Smooth muscle cell (in vitro differentiated cells): ENCODE data around the gene PTMA. TPM values are rescaled to one million over a fixed set of nuclear protein-coding genes. Genes with fewer than 3 reads are reported as not detected.

Experiments
- DNase-seq: peaks from one replicate; lab custom pipeline; 2025; ENCODE audit not compliant: unreplicated experiment; lab: John Stamatoyannopoulos, UW
- H2AFZ ChIP-seq: fragments of 200-600 bp; sonication (generic); 2 replicates; pipeline ENCODE4 v1.6.0; 2016; ENCODE audit warnings: antibody characterized with exemption, low read depth, mild to moderate bottlenecking
- H3F3A ChIP-seq: fragments of 200-600 bp; sonication (generic); 2 replicates; pipeline ENCODE4 v1.6.0; 2017; ENCODE audit warnings: antibody characterized with exemption, low read depth
- H3K27ac ChIP-seq: fragments of 200-600 bp; sonication (generic); 2 replicates; pipeline ENCODE4 v1.5.1; 2016; ENCODE audit warnings: low read depth, mild to moderate bottlenecking
- H3K27me3 ChIP-seq: fragments of 200-600 bp; sonication (generic); 2 replicates; pipeline ENCODE4 v1.6.1; 2016; ENCODE audit warnings: low read depth, mild to moderate bottlenecking
- H3K36me3 ChIP-seq: fragments of 200-600 bp; sonication (generic); 2 replicates; pipeline ENCODE4 v1.5.1; 2016; ENCODE audit warnings: low read depth
- H3K4me1 ChIP-seq: fragments of 200-600 bp; sonication (generic); 2 replicates; pipeline ENCODE4 v1.5.1; 2016; ENCODE audit warnings: low read depth
- H3K4me2 ChIP-seq: fragments of 200-600 bp; sonication (generic); 2 replicates; pipeline ENCODE4 v1.6.0; 2016; ENCODE audit warnings: mild to moderate bottlenecking
- H3K4me3 ChIP-seq: fragments of 200-600 bp; sonication (generic); 2 replicates; pipeline ENCODE4 v1.5.1; 2016; ENCODE audit warnings: mild to moderate bottlenecking
- H3K79me2 ChIP-seq: fragments of 200-600 bp; sonication (generic); 2 replicates; pipeline ENCODE4 v1.6.0; 2016; ENCODE audit warnings: low read depth, mild to moderate bottlenecking
- H3K9ac ChIP-seq: fragments of 200-600 bp; sonication (generic); 2 replicates; pipeline ENCODE4 v1.6.0; 2016; ENCODE audit warnings: low read depth
- H3K9me3 ChIP-seq: fragments of 200-600 bp; sonication (generic); replicated peaks from 2 replicates; pipeline ENCODE4 v1.5.1; 2016; ENCODE audit warnings: low read depth
- H4K20me1 ChIP-seq: fragments of 200-600 bp; sonication (generic); 2 replicates; pipeline ENCODE4 v1.6.0; 2016; ENCODE audit warnings: low read depth
- CTCF ChIP-seq: fragments of 200-600 bp; sonication (generic); IDR thresholded peaks from 2 replicates; pipeline ENCODE4 v1.5.1; 2017; ENCODE audit warnings: borderline replicate concordance, mild to moderate bottlenecking, antibody characterized with exemption; ENCODE audit not compliant: insufficient read depth, poor library complexity, severe bottlenecking
- WGBS: methylation state at CpG from one replicate; pipeline ENCODE4 v1.1.7; 2016; ENCODE audit warnings: low lambda C conversion rate; 5-methylcytosine and 5-hydroxymethylcytosine counted together
- polyA plus RNA-seq: library from polyadenylated mRNA; unstranded; fragments of >200 nt; fragmentation: Nextera tagmentation; extraction: Ambion mirVana; gene quantifications from 2 replicates; pipeline ENCODE4 v1.2.1, GENCODE V29; 2016
- total RNA-seq: library from RNA; depleted of rRNA; stranded (reverse); fragments of >200 nt; gene quantifications from 2 replicates; pipeline ENCODE4 v1.2.3, GENCODE V29; 2014

The PTMA gene
- total and polyA plus RNA-seq, 2 experiments from 2014 or later, result 615 to 655 TPM

- Histone ChIP-seq H3K27ac (no peak overlapping the region), H3F3A (peaks cover 3% of the 10 kb centered on the region), H3K36me3 (no peaks in the 10 kb centered on the region), H3K9me3 (no peaks in the 10 kb centered on the region), H4K20me1 (no peaks in the 10 kb centered on the region), H3K9ac (no peak overlapping the region), H3K4me1 (peaks cover 5% of the 10 kb centered on the region), H3K27me3 (no peaks in the 10 kb centered on the region), H3K79me2 (no peaks in the 10 kb centered on the region), H2AFZ (no peak overlapping the region), H3K4me3 (no peak overlapping the region), H3K4me2 (no peak overlapping the region)
- 40% methylated on average over 14 of the region's 14 CpGs for WGBS
- no peak for DNase-seq
- TF ChIP-seq CTCF, result peak; percentile 47
These were observed 21.0 kb upstream of the PTMA start for GRCh38 chr2:231687133-231687852.

GRCh38 chr2:231687961-231688360, 20.4 kb upstream of the PTMA start:
- Histone ChIP-seq H3K4me1 (peaks cover 5% of the 10 kb centered on the region), H2AFZ (no peak overlapping the region), H3F3A (no peaks in the 10 kb centered on the region), H4K20me1 (no peaks in the 10 kb centered on the region), H3K27me3 (no peaks in the 10 kb centered on the region), H3K36me3 (no peaks in the 10 kb centered on the region), H3K4me3 (no peak overlapping the region), H3K27ac (no peak overlapping the region), H3K4me2 (no peak overlapping the region), H3K9me3 (no peaks in the 10 kb centered on the region), H3K79me2 (no peaks in the 10 kb centered on the region), H3K9ac (no peak overlapping the region)
- TF ChIP-seq CTCF, result no peak
- WGBS, result 93% methylated on average over 4 of the region's 4 CpGs
- no peak for DNase-seq

GRCh38 chr2:231688719-231689118, 19.6 kb upstream of the PTMA start:
- H4K20me1 ChIP-seq, result no peaks in the 10 kb centered on the region
- TF ChIP-seq CTCF, result no peak
- no peaks in the 10 kb centered on the region for H3K9me3 ChIP-seq
- H3K79me2 ChIP-seq, result no peaks in the 10 kb centered on the region
- H3K27me3 ChIP-seq, result no peaks in the 10 kb centered on the region
- H3K4me1 ChIP-seq, result peaks cover 3% of the 10 kb centered on the region
- H3K27ac ChIP-seq, result no peak overlapping the region
- H3K4me2 ChIP-seq, result no peak overlapping the region
- H3F3A ChIP-seq, result no peaks in the 10 kb centered on the region
- H3K9ac ChIP-seq, result no peak overlapping the region
- no peak overlapping the region for H3K4me3 ChIP-seq
- no peak overlapping the region for H2AFZ ChIP-seq
- 93% methylated on average over 16 of the region's 17 CpGs for WGBS
- no peaks in the 10 kb centered on the region for H3K36me3 ChIP-seq
- no peak for DNase-seq
